Osteoblast (primary cell): ENCODE measurements around the gene IPO7. TPM values are rescaled to one million over a fixed set of nuclear protein-coding genes. Genes with fewer than 3 reads are reported as not detected.

Experiments used
- DNase-seq: peaks from one replicate; pipeline ENCODE4 v3.0.0; 2011; ENCODE audit warnings: low spot score, mixed read lengths; ENCODE audit not compliant: insufficient read length; ENCODE audit errors: missing footprints
- H2AFZ ChIP-seq: 2 replicates; pipeline ENCODE4 v1.6.0; 2011; ENCODE audit warnings: mild to moderate bottlenecking, low read length
- H3K27ac ChIP-seq: 2 replicates; pipeline ENCODE4 v1.5.1; 2011; ENCODE audit warnings: mild to moderate bottlenecking, low read depth, low read length, moderate library complexity
- H3K27me3 ChIP-seq: 2 replicates; pipeline ENCODE4 v1.6.0; 2012; ENCODE audit warnings: mild to moderate bottlenecking, control low read depth, inconsistent platforms, low read length, moderate library complexity; ENCODE audit not compliant: insufficient read depth
- H3K36me3 ChIP-seq: 2 replicates; pipeline ENCODE4 v1.5.1; 2011; ENCODE audit warnings: mild to moderate bottlenecking, low read length, control low read depth, moderate library complexity; ENCODE audit not compliant: insufficient read depth
- H3K4me1 ChIP-seq: 2 replicates; pipeline ENCODE4 v1.5.1; 2011; ENCODE audit warnings: mild to moderate bottlenecking, low read length, control low read depth, moderate library complexity; ENCODE audit not compliant: insufficient read depth
- H3K4me2 ChIP-seq: 2 replicates; pipeline ENCODE4 v1.6.0; 2011; ENCODE audit warnings: mild to moderate bottlenecking, low read length; ENCODE audit not compliant: insufficient read depth
- H3K4me3 ChIP-seq: fragments of 200-600 bp; sonication (generic); 3 replicates; pipeline ENCODE4 v1.5.1; 2012; ENCODE audit warnings: mild to moderate bottlenecking, low read length, inconsistent platforms; ENCODE audit not compliant: insufficient read depth
- H3K79me2 ChIP-seq: 2 replicates; pipeline ENCODE4 v1.6.0; 2012; ENCODE audit warnings: mild to moderate bottlenecking, low read length, control low read depth, inconsistent platforms; ENCODE audit not compliant: insufficient read depth
- H3K9me3 ChIP-seq: 2 replicates; pipeline ENCODE4 v1.5.1; 2011; ENCODE audit warnings: low read depth, low read length, control low read depth
- H4K20me1 ChIP-seq: 2 replicates; pipeline ENCODE4 v1.6.0; 2012; ENCODE audit warnings: mild to moderate bottlenecking, low read length, control low read depth; ENCODE audit not compliant: insufficient read depth
- CTCF ChIP-seq: IDR thresholded peaks from 2 replicates; pipeline ENCODE4 v1.5.1; 2011; ENCODE audit warnings: mild to moderate bottlenecking, low read depth, low read length, moderate library complexity; ENCODE audit errors: extremely low read depth
- total RNA-seq: library from RNA; depleted of rRNA; stranded (reverse); fragments of >200 nt; gene quantifications from 2 replicates; pipeline ENCODE4 v1.2.3, GENCODE V29; 2012

IPO7 gene
- total RNA-seq, 1 donor, result 155 TPM

GRCh38 chr11:9380773-9381172 is 3.7 kb upstream of the IPO7 start:
- peak; percentile 60 for DNase-seq
- Histone ChIP-seq H3K36me3 (no peaks in the 10 kb centered on the region), H3K4me2 (no peak overlapping the region), H3K27ac (no peak overlapping the region), H2AFZ (peak overlapping the region; percentile 53), H3K79me2 (peaks cover 14% of the 10 kb centered on the region), H3K27me3 (no peaks in the 10 kb centered on the region), H4K20me1 (peaks cover 10% of the 10 kb centered on the region), H3K4me1 (no peaks in the 10 kb centered on the region), H3K9me3 (no peaks in the 10 kb centered on the region), H3K4me3 (no peak overlapping the region)
- TF ChIP-seq CTCF, result no peak

- H3K79me2 ChIP-seq, result peaks cover 58% of the 10 kb centered on the region
- H4K20me1 ChIP-seq, result peaks cover 46% of the 10 kb centered on the region
- peak overlapping the region; percentile 93 for H3K27ac ChIP-seq
- TF ChIP-seq CTCF, result no peak
- H3K9me3 ChIP-seq, result no peaks in the 10 kb centered on the region
- H3K27me3 ChIP-seq, result no peaks in the 10 kb centered on the region
- peak; percentile 70 for DNase-seq
- H3K4me1 ChIP-seq, result no peaks in the 10 kb centered on the region
- peaks cover 5% of the 10 kb centered on the region for H3K36me3 ChIP-seq
- H2AFZ ChIP-seq, result peak overlapping the region; percentile 97
- peak overlapping the region; percentile 97 for H3K4me2 ChIP-seq
- peak overlapping the region; percentile 96 for H3K4me3 ChIP-seq
Measured at GRCh38 chr11:9385327-9385899, 961 bp downstream of the IPO7 start.

- H3K27ac ChIP-seq, result peak overlapping the region; percentile 93
- H3K36me3 ChIP-seq, result peaks cover 5% of the 10 kb centered on the region
- DNase-seq, result peak; percentile 63
- no peak for TF ChIP-seq CTCF
- peak overlapping the region; percentile 96 for H3K4me3 ChIP-seq
- no peaks in the 10 kb centered on the region for H3K4me1 ChIP-seq
- peak overlapping the region; percentile 97 for H3K4me2 ChIP-seq
- H3K9me3 ChIP-seq, result no peaks in the 10 kb centered on the region
- no peak overlapping the region for H2AFZ ChIP-seq
- no peaks in the 10 kb centered on the region for H3K27me3 ChIP-seq
- peaks cover 47% of the 10 kb centered on the region for H4K20me1 ChIP-seq
- H3K79me2 ChIP-seq, result peaks cover 65% of the 10 kb centered on the region
Measured at GRCh38 chr11:9386086-9386485, 1.6 kb downstream of the IPO7 start.

- peaks cover 50% of the 10 kb centered on the region for H4K20me1 ChIP-seq
- H3K4me2 ChIP-seq, result peak overlapping the region; percentile 97
- no peak for TF ChIP-seq CTCF
- no peak overlapping the region for H3K27ac ChIP-seq
- peaks cover 73% of the 10 kb centered on the region for H3K79me2 ChIP-seq
- no peaks in the 10 kb centered on the region for H3K9me3 ChIP-seq
- H3K27me3 ChIP-seq, result no peaks in the 10 kb centered on the region
- peaks cover 7% of the 10 kb centered on the region for H3K36me3 ChIP-seq
- H3K4me3 ChIP-seq, result no peak overlapping the region
- no peak for DNase-seq
- no peak overlapping the region for H2AFZ ChIP-seq
- H3K4me1 ChIP-seq, result no peaks in the 10 kb centered on the region
Measured at GRCh38 chr11:9386901-9387300, 2.4 kb downstream of the IPO7 start.
